Liver (tissue), 3 donors: Measurements from ENCODE around the gene FRMPD4.

ENCODE experiments used
- ATF3 ChIP-seq: IDR thresholded peaks from 2 replicates; pipeline ENCODE4 v1.6.1; 2016; ENCODE audit warnings: antibody characterized with exemption
- CTCF ChIP-seq: fragments of 150-350 bp; IDR thresholded peaks from 2 replicates; pipeline ENCODE4 v1.5.1; 2017; ENCODE audit warnings: improper control_type of control experiment, low read depth, low read length; ENCODE audit not compliant: missing input control
- FOXA1 ChIP-seq: IDR thresholded peaks from 2 replicates; pipeline ENCODE4 v1.6.1; 2016; ENCODE audit warnings: antibody characterized with exemption
- HNF4A ChIP-seq, 2 donors: conservative IDR thresholded peaks; 2 replicates each; pipeline ENCODE4 v1.6.1; 2016; ENCODE audit warnings: antibody characterized with exemption in 2 of 2, mild to moderate bottlenecking in 2 of 2
- MAX ChIP-seq: IDR thresholded peaks from 2 replicates; pipeline ENCODE4 v1.6.1; 2016; ENCODE audit warnings: antibody characterized with exemption
- RAD21 ChIP-seq, 2 donors: IDR thresholded peaks; 2 replicates each; pipeline ENCODE4 v1.6.1; 2016; ENCODE audit warnings: antibody characterized with exemption in 2 of 2, mild to moderate bottlenecking in 2 of 2
- REST ChIP-seq: IDR thresholded peaks from 2 replicates; pipeline ENCODE4 v1.6.1; 2016; ENCODE audit warnings: antibody characterized with exemption, mild to moderate bottlenecking
- SP1 ChIP-seq: IDR thresholded peaks from 2 replicates; pipeline ENCODE4 v1.6.1; 2018; ENCODE audit warnings: antibody characterized with exemption, mild to moderate bottlenecking
- YY1 ChIP-seq: IDR thresholded peaks from 2 replicates; pipeline ENCODE4 v1.6.1; 2016; ENCODE audit warnings: antibody characterized with exemption, mild to moderate bottlenecking
- ZBTB33 ChIP-seq: IDR thresholded peaks from 2 replicates; pipeline ENCODE4 v1.6.1; 2016; ENCODE audit warnings: antibody characterized with exemption
- donor health status: healthy.
- donor health status: healthy.

GRCh38 chrX:12661464-12661863 is 523.2 kb downstream of the FRMPD4 start:
- no peak for TF ChIP-seq CTCF
- no peak for TF ChIP-seq REST
- TF ChIP-seq FOXA1, result no peak
- no peak for TF ChIP-seq MAX
- no peak for TF ChIP-seq HNF4A (conservative IDR thresholded peaks at IDR 0.05)
- TF ChIP-seq SP1, result no peak
- TF ChIP-seq YY1, result no peak
- no peak for TF ChIP-seq RAD21 (IDR thresholded peaks at IDR 0.05)
- no peak for TF ChIP-seq ATF3
- no peak for TF ChIP-seq ZBTB33
